ENCODE data around the gene STRN4.

DNA sequence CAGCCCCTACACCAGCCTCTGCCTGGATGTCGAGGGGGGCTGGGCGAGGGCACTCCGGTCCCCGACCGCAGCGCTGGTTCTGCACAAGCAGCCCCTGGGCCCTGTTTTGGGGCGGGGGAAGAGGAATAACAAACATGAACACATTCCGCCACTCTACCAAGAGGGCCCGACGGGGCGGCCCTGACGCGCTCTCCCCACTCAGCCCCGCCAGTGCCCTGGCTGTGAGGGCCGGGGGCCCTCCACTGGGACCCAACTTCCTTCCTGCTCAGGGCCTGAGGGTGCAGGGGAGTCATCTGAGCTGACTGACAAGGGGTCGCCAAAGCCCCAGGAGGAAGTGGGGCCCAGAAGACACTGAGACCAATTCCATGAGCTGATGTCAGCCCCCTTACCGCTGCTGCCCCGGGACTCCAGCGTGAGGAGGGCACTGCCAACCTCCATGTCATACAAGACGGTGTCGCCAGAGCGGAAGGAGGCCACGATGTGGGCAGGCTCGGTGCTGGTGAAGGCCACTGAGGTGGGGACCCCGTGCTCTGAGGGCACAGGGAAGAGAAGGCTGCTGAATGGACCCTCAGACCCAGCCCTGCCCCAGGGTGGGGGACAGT is 23.7 kb downstream of the STRN4 start:
- TF ChIP-seq POLR2AphosphoS5 (IDR thresholded peaks at IDR 0.05; ENCODE audit: control insufficient read depth, insufficient read depth, low read depth, low read length) (no peak), TRIM24 (IDR thresholded peaks at IDR 0.05) (no peak), POU5F1 (IDR thresholded peaks at IDR 0.05; ENCODE audit: borderline replicate concordance, low read depth, low read length, partially characterized antibody) (no peak), CTCF (IDR thresholded peaks at IDR 0.05 in 2 of 3, conservative IDR thresholded peaks at IDR 0.05 in 1 of 3; ENCODE audit: insufficient read depth in 2 of 3, low read depth in 1 of 3, low read length in 3 of 3) (no peak), MAX (CRISPR knock-in tag; IDR thresholded peaks at IDR 0.05) (no peak), SMARCA5 (IDR thresholded peaks at IDR 0.05) (no peak), EZH2 (IDR thresholded peaks at IDR 0.05; ENCODE audit: borderline replicate concordance, low read depth, low read length) (no peak), LEF1 (IDR thresholded peaks at IDR 0.05) (no peak), RBM17 (IDR thresholded peaks at IDR 0.05; ENCODE audit: borderline replicate concordance, low read depth, low read length) (no peak), ZNF384 (IDR thresholded peaks at IDR 0.05; ENCODE audit: low read depth, low read length) (no peak), ARID1B (IDR thresholded peaks at IDR 0.05) (no peak)
- TF ChIP-seq, protein P1, sequence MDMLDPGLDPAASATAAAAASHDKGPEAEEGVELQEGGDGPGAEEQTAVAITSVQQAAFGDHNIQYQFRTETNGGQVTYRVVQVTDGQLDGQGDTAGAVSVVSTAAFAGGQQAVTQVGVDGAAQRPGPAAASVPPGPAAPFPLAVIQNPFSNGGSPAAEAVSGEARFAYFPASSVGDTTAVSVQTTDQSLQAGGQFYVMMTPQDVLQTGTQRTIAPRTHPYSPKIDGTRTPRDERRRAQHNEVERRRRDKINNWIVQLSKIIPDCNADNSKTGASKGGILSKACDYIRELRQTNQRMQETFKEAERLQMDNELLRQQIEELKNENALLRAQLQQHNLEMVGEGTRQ (CRISPR knock-in tag; IDR thresholded peaks at IDR 0.05): no peak
